Bronchial epithelial cell (primary cell): ENCODE measurements around the gene PSMD8. TPM values are rescaled to one million over a fixed set of nuclear protein-coding genes. Genes with fewer than 3 reads are reported as not detected.

Experiments used
- DNase-seq: peaks from one replicate; pipeline ENCODE4 v3.0.0-alpha.2; 2010; ENCODE audit warnings: low read depth
- FAIRE-seq: peaks from 2 replicates; lab custom pipeline; 2011; peaks lifted over from hg19 to GRCh38; lab: Jason Lieb, UNC
- H3K27me3 ChIP-seq: 2 replicates; pipeline ENCODE4 v1.5.1; 2011; ENCODE audit warnings: low read length; ENCODE audit not compliant: control insufficient read depth, insufficient read depth
- H3K36me3 ChIP-seq: 2 replicates; pipeline ENCODE4 v1.5.1; 2011; ENCODE audit warnings: low read length; ENCODE audit not compliant: control insufficient read depth, insufficient read depth
- H3K4me3 ChIP-seq: 2 replicates; pipeline ENCODE4 v1.5.1; 2011; ENCODE audit warnings: mild to moderate bottlenecking, low read depth, low read length, control low read depth
- CTCF ChIP-seq: IDR thresholded peaks from 2 replicates; pipeline ENCODE4 v1.5.1; 2011; ENCODE audit warnings: mild to moderate bottlenecking, moderate library complexity, low read length, control low read depth, inconsistent platforms; ENCODE audit not compliant: insufficient read depth, severe bottlenecking
- total RNA-seq: library from RNA; depleted of rRNA; stranded (reverse); fragments of >200 nt; gene quantifications from 2 replicates; pipeline ENCODE4 v1.2.1, GENCODE V29; 2014

PSMD8 gene
- total RNA-seq, 1 donor from 2014 or later = 260 TPM

DNA sequence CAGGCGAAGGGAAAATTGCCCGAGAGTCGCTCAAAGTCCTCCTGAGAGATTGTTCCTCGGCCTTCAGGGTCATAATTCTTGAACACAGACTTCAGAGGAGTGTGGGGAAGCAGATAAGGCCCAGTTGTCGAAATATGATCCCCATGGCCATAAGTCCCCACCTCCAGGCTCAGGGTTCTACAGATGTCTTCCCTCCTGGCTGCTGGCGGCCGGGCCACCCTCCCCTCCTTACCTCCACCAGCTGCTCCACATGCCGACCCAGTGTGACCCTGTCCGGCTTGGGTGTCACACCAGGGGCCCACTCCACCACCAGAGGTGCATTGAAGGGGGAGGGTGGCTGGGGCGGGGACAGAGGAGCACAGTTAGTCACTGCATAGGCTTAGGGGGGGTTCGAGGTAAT is 38.6 kb downstream of the PSMD8 start:
- Histone ChIP-seq H3K27me3 (no peaks in the 10 kb centered on the region), H3K4me3 (no peak overlapping the region), H3K36me3 (no peaks in the 10 kb centered on the region)
- DNase-seq (no peak), FAIRE-seq (no peak)
- no peak for TF ChIP-seq CTCF

GRCh38 chr19:38413416-38413815 is 39.0 kb downstream of the PSMD8 start:
- Histone ChIP-seq H3K36me3 (no peaks in the 10 kb centered on the region), H3K4me3 (no peak overlapping the region), H3K27me3 (no peaks in the 10 kb centered on the region)
- no peak for DNase-seq
- FAIRE-seq = peak; percentile 80
- TF ChIP-seq CTCF = no peak

DNA sequence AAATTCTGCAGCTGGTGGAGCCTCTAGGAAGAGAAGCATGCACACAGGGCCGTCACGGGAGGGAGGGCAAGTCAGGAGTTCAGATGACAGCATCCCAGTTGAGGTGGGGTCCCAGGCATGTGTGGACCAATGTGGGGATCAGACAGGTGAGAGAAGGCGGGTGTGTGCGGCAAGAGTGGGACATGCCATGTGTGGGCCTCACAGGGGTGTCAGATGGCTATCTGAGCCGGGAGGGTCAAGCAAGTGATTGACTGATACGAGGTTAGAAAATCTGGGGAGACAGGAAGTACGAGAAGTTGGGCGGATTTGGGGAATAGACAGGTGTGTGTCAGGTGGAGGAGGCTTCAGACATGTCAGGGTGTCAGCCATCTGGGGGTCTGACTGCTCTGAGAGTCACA is 42.8 kb downstream of the PSMD8 start:
- no peaks in the 10 kb centered on the region for H3K27me3 ChIP-seq
- FAIRE-seq (peak; percentile 86), DNase-seq (no peak)
- no peak for TF ChIP-seq CTCF
- H3K36me3 ChIP-seq = no peaks in the 10 kb centered on the region
- no peak overlapping the region for H3K4me3 ChIP-seq

GRCh38 chr19:38417544-38418506 is 43.5 kb downstream of the PSMD8 start:
- Histone ChIP-seq H3K27me3 (no peaks in the 10 kb centered on the region), H3K36me3 (no peaks in the 10 kb centered on the region), H3K4me3 (peak overlapping the region; percentile 17)
- FAIRE-seq = no peak
- DNase-seq = peak; percentile 32
- TF ChIP-seq CTCF = no peak

DNA sequence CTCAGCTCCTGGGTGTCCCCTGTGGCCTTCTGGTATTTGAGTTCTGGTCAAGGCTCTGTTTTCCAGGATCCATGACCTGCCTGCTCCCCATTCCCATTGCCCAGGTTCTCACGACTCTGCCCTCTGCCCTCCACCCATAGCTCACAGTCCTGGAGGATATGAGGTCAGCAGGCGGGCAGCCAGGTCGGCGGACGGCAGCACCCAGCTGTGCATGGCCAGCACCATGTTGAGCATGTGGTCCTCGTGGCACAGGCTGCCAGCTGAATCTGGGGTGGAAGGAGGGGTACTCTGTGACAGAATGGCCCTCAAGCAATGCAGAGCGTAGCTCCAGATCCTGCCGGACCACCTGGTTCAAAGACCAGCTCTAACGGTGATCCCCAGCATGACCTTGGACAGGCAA is 46.6 kb downstream of the PSMD8 start:
- DNase-seq (no peak), FAIRE-seq (no peak)
- no peak for TF ChIP-seq CTCF
- no peak overlapping the region for H3K4me3 ChIP-seq
- no peaks in the 10 kb centered on the region for H3K27me3 ChIP-seq
- no peaks in the 10 kb centered on the region for H3K36me3 ChIP-seq
